ENCODE measurements around the gene NFIX.

NFIX gene

DNA sequence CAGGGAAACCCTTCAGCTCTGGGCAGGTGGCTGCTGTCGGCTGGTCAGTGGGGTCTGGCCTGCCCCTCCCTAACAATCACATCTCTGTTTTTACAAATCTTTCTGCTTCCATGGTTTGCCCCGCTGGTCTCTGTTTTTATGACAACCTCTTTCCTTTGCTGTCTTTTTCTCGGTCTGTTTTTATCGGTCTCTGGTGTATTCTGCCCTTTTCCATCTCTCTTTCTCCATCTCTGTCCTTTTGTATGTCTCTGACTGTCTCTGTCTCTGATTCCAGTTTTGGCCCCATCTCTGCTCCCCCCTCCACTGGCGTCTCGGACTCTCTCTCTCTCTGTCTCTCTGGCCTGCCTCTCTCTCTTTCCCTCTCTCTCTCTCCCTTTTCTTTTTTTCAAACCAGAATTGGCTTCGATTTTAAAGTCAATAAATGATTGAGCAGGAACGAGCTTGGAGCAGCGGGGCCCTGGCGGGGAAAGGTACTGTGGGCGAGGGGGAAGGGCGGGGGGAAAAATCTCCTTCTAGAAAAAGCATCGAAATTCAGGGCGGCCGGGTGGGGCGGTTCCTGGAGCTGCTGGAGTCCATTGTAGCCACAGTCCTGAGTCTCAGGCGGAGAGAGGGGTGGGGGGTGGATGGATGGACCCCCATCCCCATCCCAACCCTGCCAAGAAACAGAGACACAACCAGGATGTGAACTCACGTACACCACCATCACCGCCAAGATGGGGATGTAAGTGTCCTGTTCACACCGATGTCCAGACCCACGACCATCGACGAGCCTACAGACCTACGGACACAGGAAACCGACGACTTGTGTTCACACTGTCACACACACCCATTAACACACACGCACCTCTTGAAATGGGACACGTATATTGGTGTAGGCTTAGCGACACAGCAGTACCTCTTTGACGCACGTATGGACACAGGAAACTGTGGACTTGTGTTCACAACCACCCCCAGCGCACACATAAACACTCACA, 3.0 kb downstream of the NFIX start:
- Histone ChIP-seq H3K9ac (ENCODE audit: low read depth, low read length) (no peak overlapping the region), H3K27me3 (ENCODE audit: insufficient read depth, low read length, poor library complexity) (peaks cover 6% of the 10 kb centered on the region), H3K4me1 (ENCODE audit: insufficient read depth, low read length) (peaks cover 19% of the 10 kb centered on the region), H3K4me2 (ENCODE audit: insufficient read depth, low read length) (no peak overlapping the region), H3K79me2 (ENCODE audit: insufficient read depth, low read length) (peaks cover 4% of the 10 kb centered on the region; the same call in 1 of the 2 replicates), H3K9me3 (ENCODE audit: insufficient read depth, low read length, severe bottlenecking) (no peaks in the 10 kb centered on the region), H2AFZ (ENCODE audit: low read depth, low read length) (no peak overlapping the region), H4K20me1 (ENCODE audit: insufficient read depth, low read length) (peaks cover 27% of the 10 kb centered on the region), H3K27ac (ENCODE audit: low read length) (no peak overlapping the region), H3K36me3 (ENCODE audit: insufficient read depth, low read length) (no peaks in the 10 kb centered on the region), H3K4me3 (ENCODE audit: low read depth in 1 of 2, low read length in 2 of 2) (no peak overlapping the region)
- TF ChIP-seq EZH2 (IDR thresholded peaks at IDR 0.05; ENCODE audit: borderline replicate concordance, low read depth, low read length, severe bottlenecking), result no peak
- TF ChIP-seq, protein P1, sequence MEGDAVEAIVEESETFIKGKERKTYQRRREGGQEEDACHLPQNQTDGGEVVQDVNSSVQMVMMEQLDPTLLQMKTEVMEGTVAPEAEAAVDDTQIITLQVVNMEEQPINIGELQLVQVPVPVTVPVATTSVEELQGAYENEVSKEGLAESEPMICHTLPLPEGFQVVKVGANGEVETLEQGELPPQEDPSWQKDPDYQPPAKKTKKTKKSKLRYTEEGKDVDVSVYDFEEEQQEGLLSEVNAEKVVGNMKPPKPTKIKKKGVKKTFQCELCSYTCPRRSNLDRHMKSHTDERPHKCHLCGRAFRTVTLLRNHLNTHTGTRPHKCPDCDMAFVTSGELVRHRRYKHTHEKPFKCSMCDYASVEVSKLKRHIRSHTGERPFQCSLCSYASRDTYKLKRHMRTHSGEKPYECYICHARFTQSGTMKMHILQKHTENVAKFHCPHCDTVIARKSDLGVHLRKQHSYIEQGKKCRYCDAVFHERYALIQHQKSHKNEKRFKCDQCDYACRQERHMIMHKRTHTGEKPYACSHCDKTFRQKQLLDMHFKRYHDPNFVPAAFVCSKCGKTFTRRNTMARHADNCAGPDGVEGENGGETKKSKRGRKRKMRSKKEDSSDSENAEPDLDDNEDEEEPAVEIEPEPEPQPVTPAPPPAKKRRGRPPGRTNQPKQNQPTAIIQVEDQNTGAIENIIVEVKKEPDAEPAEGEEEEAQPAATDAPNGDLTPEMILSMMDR (IDR thresholded peaks at IDR 0.05; ENCODE audit: borderline replicate concordance, extremely low read depth, low read length, poor library complexity, severe bottlenecking), result no peak
- no peak for ATAC-seq (ENCODE audit: insufficient read depth, low read depth)
- no peak for DNase-seq

DNA sequence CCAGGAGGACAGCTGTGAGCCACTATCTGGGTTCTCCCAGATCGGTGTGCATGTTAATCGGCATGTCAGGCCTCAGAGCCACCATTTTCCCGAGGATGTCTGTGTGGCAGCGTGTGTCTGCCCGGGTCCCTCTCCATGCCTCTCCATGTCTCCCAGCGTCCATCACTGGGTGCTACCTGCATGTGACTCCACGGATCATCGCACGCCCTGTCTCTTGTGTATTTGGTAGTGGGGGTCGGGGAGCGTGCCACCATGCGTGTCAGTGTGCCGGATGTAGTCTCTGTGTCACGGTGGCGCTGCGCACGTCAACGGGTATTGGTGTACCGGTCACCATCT, 5.9 kb downstream of the NFIX start:
- DNase-seq, result no peak
- no peak for ATAC-seq (ENCODE audit: insufficient read depth, low read depth)
- Histone ChIP-seq H3K79me2 (ENCODE audit: insufficient read depth, low read length) (no peaks in the 10 kb centered on the region), H3K36me3 (ENCODE audit: insufficient read depth, low read length) (no peaks in the 10 kb centered on the region), H3K9ac (ENCODE audit: low read depth, low read length) (no peak overlapping the region), H3K4me1 (ENCODE audit: insufficient read depth, low read length) (peaks cover 7% of the 10 kb centered on the region), H3K9me3 (ENCODE audit: insufficient read depth, low read length, severe bottlenecking) (no peaks in the 10 kb centered on the region), H3K4me2 (ENCODE audit: insufficient read depth, low read length) (no peak overlapping the region), H4K20me1 (ENCODE audit: insufficient read depth, low read length) (peaks cover 35% of the 10 kb centered on the region), H3K27ac (ENCODE audit: low read length) (no peak overlapping the region), H3K4me3 (ENCODE audit: low read depth in 1 of 2, low read length in 2 of 2) (no peak overlapping the region), H3K27me3 (ENCODE audit: insufficient read depth, low read length, poor library complexity) (no peaks in the 10 kb centered on the region), H2AFZ (ENCODE audit: low read depth, low read length) (no peak overlapping the region)
- TF ChIP-seq, protein P1 (IDR thresholded peaks at IDR 0.05; ENCODE audit: borderline replicate concordance, extremely low read depth, low read length, poor library complexity, severe bottlenecking), result no peak
- no peak for TF ChIP-seq EZH2 (IDR thresholded peaks at IDR 0.05; ENCODE audit: borderline replicate concordance, low read depth, low read length, severe bottlenecking)

DNA sequence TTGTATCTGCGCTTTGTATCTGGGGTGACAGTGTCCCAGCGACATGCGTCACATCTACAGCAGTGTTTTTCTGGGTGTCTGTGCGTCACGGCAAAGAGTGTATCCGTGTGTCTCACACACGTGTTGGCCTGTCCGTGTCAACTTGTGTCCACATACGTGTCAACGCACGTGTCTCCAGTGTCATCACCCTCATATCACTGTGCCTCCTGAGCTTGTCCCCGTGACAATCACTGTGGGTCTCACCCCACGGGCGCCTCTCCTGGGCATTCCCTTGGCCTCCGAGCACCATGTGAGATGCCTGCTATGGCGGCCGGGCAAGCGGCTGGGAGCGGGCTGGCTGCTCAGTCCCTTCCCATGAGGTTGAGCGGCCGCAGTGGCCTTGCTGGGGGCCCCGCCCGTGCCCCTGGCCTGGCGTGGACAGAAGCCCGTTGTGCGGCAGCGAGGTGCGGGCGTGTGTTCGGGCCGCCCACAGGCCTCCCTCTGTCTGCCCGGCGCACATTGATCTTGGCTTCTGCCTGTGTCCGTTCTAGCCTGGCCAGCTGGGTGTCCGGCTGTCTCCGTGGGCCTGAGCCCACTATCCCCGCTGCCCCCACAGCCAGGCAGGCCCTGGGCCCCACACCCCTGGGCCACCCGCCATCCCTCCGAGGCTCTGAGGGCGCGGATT, 6.4 kb downstream of the NFIX start:
- H4K20me1 ChIP-seq (ENCODE audit: insufficient read depth, low read length), result peaks cover 35% of the 10 kb centered on the region
- H3K4me1 ChIP-seq (ENCODE audit: insufficient read depth, low read length), result peaks cover 4% of the 10 kb centered on the region
- ATAC-seq (ENCODE audit: insufficient read depth, low read depth) (no peak), DNase-seq (no peak)
- H3K9me3 ChIP-seq (ENCODE audit: insufficient read depth, low read length, severe bottlenecking), result no peaks in the 10 kb centered on the region
- no peak overlapping the region for H3K4me2 ChIP-seq (ENCODE audit: insufficient read depth, low read length)
- H3K79me2 ChIP-seq (ENCODE audit: insufficient read depth, low read length), result no peaks in the 10 kb centered on the region
- no peak overlapping the region for H3K27ac ChIP-seq (ENCODE audit: low read length)
- TF ChIP-seq, protein P1 (IDR thresholded peaks at IDR 0.05; ENCODE audit: borderline replicate concordance, extremely low read depth, low read length, poor library complexity, severe bottlenecking), result no peak
- TF ChIP-seq EZH2 (IDR thresholded peaks at IDR 0.05; ENCODE audit: borderline replicate concordance, low read depth, low read length, severe bottlenecking), result no peak
- H3K9ac ChIP-seq (ENCODE audit: low read depth, low read length), result no peak overlapping the region
- no peaks in the 10 kb centered on the region for H3K27me3 ChIP-seq (ENCODE audit: insufficient read depth, low read length, poor library complexity)
- H2AFZ ChIP-seq (ENCODE audit: low read depth, low read length), result no peak overlapping the region
- no peak overlapping the region for H3K4me3 ChIP-seq (ENCODE audit: low read depth in 1 of 2, low read length in 2 of 2)
- no peaks in the 10 kb centered on the region for H3K36me3 ChIP-seq (ENCODE audit: insufficient read depth, low read length)
